BE2C (cell line): Measurements from ENCODE around the gene ANXA2R.

Experiments used
- DNase-seq: peaks from one replicate; pipeline ENCODE4 v3.0.0-alpha.2; 2020
- H3K27me3 ChIP-seq: fragments of 250-450 bp; sonication (Bioruptor Pico); 2 replicates; pipeline ENCODE4 v1.5.1; 2020; ENCODE audit warnings: mild to moderate bottlenecking
- H3K36me3 ChIP-seq: fragments of 250-450 bp; sonication (Bioruptor Pico); 2 replicates; pipeline ENCODE4 v1.5.1; 2020; ENCODE audit warnings: mild to moderate bottlenecking
- H3K4me1 ChIP-seq: fragments of 250-450 bp; sonication (Bioruptor Pico); 2 replicates; pipeline ENCODE4 v1.5.1; 2020
- H3K4me3 ChIP-seq: 2 replicates; pipeline ENCODE4 v1.5.1; 2011; ENCODE audit warnings: low read depth, low read length
- H3K9me3 ChIP-seq: fragments of 250-450 bp; sonication (Bioruptor Pico); 2 replicates; pipeline ENCODE4 v1.5.1; 2020
- CTCF ChIP-seq: IDR thresholded peaks from 2 replicates; pipeline ENCODE4 v1.5.1; 2012; ENCODE audit warnings: mild to moderate bottlenecking, low read depth, low read length

Gene ANXA2R

GRCh38 chr5:42990892-42991291 is 49.2 kb downstream of the ANXA2R start:
- TF ChIP-seq CTCF: no peak
- no peak for DNase-seq
- Histone ChIP-seq H3K36me3 (no peaks in the 10 kb centered on the region), H3K27me3 (peaks cover 92% of the 10 kb centered on the region), H3K4me3 (no peak overlapping the region), H3K9me3 (0 out of 2 replicates have a peak, but pooled peaks cover 3% of the 10 kb centered on the region), H3K4me1 (no peaks in the 10 kb centered on the region)
